ENCODE data around the gene FRMD4A.

DNA sequence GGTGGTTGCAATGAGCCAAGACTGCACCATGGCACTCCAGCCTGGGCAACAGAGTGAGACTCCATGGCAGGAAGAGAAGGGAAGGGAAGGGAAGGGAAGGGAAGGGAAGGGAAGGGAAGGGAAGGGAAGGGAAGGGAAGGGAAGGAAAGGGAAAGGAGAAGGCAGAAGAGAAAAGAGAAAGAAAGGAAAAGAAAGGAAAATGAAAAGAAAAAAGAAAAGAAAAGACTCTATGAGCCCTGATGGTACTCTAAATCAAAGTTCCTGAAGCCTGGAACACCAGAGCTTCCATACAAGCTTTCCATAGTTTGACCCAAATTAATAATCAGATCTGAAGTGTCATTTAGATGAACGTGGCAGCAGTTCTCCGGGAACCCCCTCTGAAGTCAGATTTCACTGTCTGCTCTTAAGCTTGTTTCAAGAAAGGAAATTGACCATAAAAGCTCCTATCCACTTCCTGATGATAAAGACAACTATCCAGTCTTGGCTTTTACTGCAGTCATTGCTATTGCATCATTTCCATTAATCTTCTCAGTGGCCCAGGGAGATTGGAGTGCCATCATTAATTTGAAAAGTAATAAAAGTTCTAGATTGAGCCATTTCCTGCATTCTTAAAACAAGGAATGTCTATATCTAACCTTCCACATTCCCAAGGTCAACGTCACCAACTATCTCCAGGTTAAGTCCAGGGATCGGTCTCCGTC lies 44.2 kb upstream of the FRMD4A start:
- TF ChIP-seq, protein P1, sequence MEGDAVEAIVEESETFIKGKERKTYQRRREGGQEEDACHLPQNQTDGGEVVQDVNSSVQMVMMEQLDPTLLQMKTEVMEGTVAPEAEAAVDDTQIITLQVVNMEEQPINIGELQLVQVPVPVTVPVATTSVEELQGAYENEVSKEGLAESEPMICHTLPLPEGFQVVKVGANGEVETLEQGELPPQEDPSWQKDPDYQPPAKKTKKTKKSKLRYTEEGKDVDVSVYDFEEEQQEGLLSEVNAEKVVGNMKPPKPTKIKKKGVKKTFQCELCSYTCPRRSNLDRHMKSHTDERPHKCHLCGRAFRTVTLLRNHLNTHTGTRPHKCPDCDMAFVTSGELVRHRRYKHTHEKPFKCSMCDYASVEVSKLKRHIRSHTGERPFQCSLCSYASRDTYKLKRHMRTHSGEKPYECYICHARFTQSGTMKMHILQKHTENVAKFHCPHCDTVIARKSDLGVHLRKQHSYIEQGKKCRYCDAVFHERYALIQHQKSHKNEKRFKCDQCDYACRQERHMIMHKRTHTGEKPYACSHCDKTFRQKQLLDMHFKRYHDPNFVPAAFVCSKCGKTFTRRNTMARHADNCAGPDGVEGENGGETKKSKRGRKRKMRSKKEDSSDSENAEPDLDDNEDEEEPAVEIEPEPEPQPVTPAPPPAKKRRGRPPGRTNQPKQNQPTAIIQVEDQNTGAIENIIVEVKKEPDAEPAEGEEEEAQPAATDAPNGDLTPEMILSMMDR (IDR thresholded peaks at IDR 0.05), result no peak
- TF ChIP-seq ZFX (IDR thresholded peaks at IDR 0.05; ENCODE audit: borderline replicate concordance), result no peak
